ENCODE data around the gene EOLA1. TPM values are rescaled to one million over a fixed set of nuclear protein-coding genes. Genes with fewer than 3 reads are reported as not detected.
A peak's percentile ranks its signal among the peaks of the same experiment; 100 is the strongest.

EOLA1 gene
- polyA plus RNA-seq, 2 of the 4 experiments (the other 2 are of a cell fraction), result 14.5 to 23.3 TPM

- TF ChIP-seq CTCF (IDR thresholded peaks at IDR 0.05), result no peak
- TF ChIP-seq NR3C1 (IDR thresholded peaks at IDR 0.05), result no peak
- TF ChIP-seq BHLHE40 (IDR thresholded peaks at IDR 0.05; ENCODE audit: low read depth, low read length), result no peak
- peak; percentile 29; the same call in 1 of the 2 replicates for TF ChIP-seq PHF8 (IDR thresholded peaks at IDR 0.05; ENCODE audit: borderline replicate concordance, low read depth)
Observed at GRCh38 chrX:149540621-149541520, at the start of gene EOLA1 (continued).

GRCh38 chrX:149491812-149492211 is 49.0 kb upstream of the EOLA1 start:
- ATAC-seq, result no peak
- ChIA-PET POLR2A (no interaction called here), CTCF (interaction anchor here (1.3 kb wide), 1 partner anchor 12 kb away, joined by 4 read pairs; no protein-coding TSS in a partner anchor)
- FAIRE-seq, result no peak
- Histone ChIP-seq H3K4me2 (peak overlapping the region; percentile 51), H3K4me1 (peaks cover 57% of the 10 kb centered on the region), H3K27ac (peak overlapping the region; percentile 53 to 79; a peak in 5 of 6 replicates), H3K9me3 (no peaks in the 10 kb centered on the region), H3K4me3 (no peak overlapping the region)
- WGBS (ENCODE audit: missing lambda C conversion rate), result 6% methylated on average over 2 of the region's 2 CpGs
- DNase-seq (ENCODE audit: low read depth in 1 of 2, low spot score in 1 of 2), result peak in 1 of 2 experiments; percentile 26
- TF ChIP-seq RNF2 (IDR thresholded peaks at IDR 0.05; ENCODE audit: borderline replicate concordance, low read depth) (no peak), HMGXB4 (CRISPR knock-in tag; IDR thresholded peaks at IDR 0.05; ENCODE audit: borderline replicate concordance) (no peak)

- ChIA-PET POLR2A (interaction anchor here (1.7 to 3.4 kb wide), 2 partner anchors 11 to 46 kb away, joined by 4 to 22 read pairs; partner anchors contain the start of genes EOLA1 and IDS), CTCF (interaction anchor here (0.9 to 2.0 kb wide), 3 partner anchors 17 to 22 kb away, joined by 3 to 7 read pairs (median 5); no protein-coding TSS in a partner anchor)
- no peaks in the 10 kb centered on the region for H3K9me3 ChIP-seq
- no peak for TF ChIP-seq HOXB5 (CRISPR knock-in tag; IDR thresholded peaks at IDR 0.05)
- TF ChIP-seq RCOR1 (IDR thresholded peaks at IDR 0.05; ENCODE audit: low read depth, low read length), result no peak
- TF ChIP-seq BHLHE40 (IDR thresholded peaks at IDR 0.05; ENCODE audit: low read depth, low read length), result no peak
- no peak for TF ChIP-seq ELK1 (IDR thresholded peaks at IDR 0.05; ENCODE audit: low read depth, low read length)
- no peak for TF ChIP-seq JUNB (IDR thresholded peaks at IDR 0.05)
- no peak for TF ChIP-seq ZC3H11A (IDR thresholded peaks at IDR 0.05)
- TF ChIP-seq POLR2A (IDR thresholded peaks at IDR 0.05; ENCODE audit: low read length), result no peak
- no peak for TF ChIP-seq KDM1A (IDR thresholded peaks at IDR 0.05; ENCODE audit: low read depth)
- TF ChIP-seq NPAS2 (CRISPR knock-in tag; IDR thresholded peaks at IDR 0.05; ENCODE audit: borderline replicate concordance), result no peak
- TF ChIP-seq MAZ (IDR thresholded peaks at IDR 0.05; ENCODE audit: borderline replicate concordance, low read depth, low read length), result no peak
- TF ChIP-seq ATOH8 (CRISPR knock-in tag; IDR thresholded peaks at IDR 0.05; ENCODE audit: low read depth), result no peak
- TF ChIP-seq POLR2AphosphoS2 (conservative IDR thresholded peaks at IDR 0.05; ENCODE audit: low read length), result no peak
- TF ChIP-seq CBX8 (IDR thresholded peaks at IDR 0.05), result no peak
- TF ChIP-seq CEBPB (IDR thresholded peaks at IDR 0.05), result no peak
- H3K4me1 ChIP-seq, result peaks cover 73% of the 10 kb centered on the region
- FAIRE-seq, result no peak
- peak overlapping the region; percentile 74 to 79 for H3K27ac ChIP-seq
- peak overlapping the region; percentile 60 for H3K4me2 ChIP-seq
- peak; percentile 15 to 45; a peak in 3 of 6 replicates for ATAC-seq
- no peak overlapping the region for H3K4me3 ChIP-seq
- WGBS (ENCODE audit: missing lambda C conversion rate), result 78% methylated on average over 13 of the region's 13 CpGs
- DNase-seq (ENCODE audit: low read depth in 1 of 2, low spot score in 1 of 2), result peak in 1 of 2 experiments; percentile 23
Observed at GRCh38 chrX:149493567-149494562, 46.9 kb upstream of the EOLA1 start.
